Measurements from ENCODE around the gene CRTC3. TPM values are rescaled to one million over a fixed set of nuclear protein-coding genes. Genes with fewer than 3 reads are reported as not detected.

The CRTC3 gene
- total RNA-seq, 1 donor from 2014 or later: 49.0 TPM

- no peaks in the 10 kb centered on the region for H3K27me3 ChIP-seq
- H3K36me3 ChIP-seq: no peaks in the 10 kb centered on the region
- no peak for TF ChIP-seq CTCF (IDR thresholded peaks at IDR 0.05)
- ATAC-seq (no peak), DNase-seq (no peak)
- H3K4me3 ChIP-seq: no peak overlapping the region
- intact Hi-C loops (cut with DNase I): no loop called here
- no peaks in the 10 kb centered on the region for H3K4me1 ChIP-seq
- peak overlapping the region; percentile 26 for H3K27ac ChIP-seq
- H3K9me3 ChIP-seq: no peaks in the 10 kb centered on the region
Observed at GRCh38 chr15:90680371-90680935, 150.7 kb downstream of the CRTC3 start.

DNA sequence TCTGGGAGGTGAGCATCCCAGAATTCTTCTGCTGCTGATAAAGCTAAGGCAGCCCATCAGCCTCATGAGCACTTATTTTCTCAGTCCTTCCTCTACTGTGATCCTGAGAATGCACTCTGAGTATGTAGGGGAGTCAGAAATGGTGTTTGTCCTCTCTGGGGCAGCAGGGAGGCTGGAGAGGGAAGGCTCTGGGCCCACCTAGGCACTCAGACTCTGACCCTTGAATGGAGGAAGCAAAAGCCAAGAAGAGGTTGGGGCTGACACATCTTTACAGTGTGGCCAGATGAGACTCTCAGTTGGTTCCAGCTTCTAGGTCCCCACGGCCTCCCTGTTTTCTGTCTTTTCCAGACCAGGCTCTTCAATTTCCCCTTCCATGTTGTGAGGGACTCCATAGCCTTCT lies 151.3 kb downstream of the CRTC3 start:
- ATAC-seq: no peak
- no peaks in the 10 kb centered on the region for H3K36me3 ChIP-seq
- no peaks in the 10 kb centered on the region for H3K4me1 ChIP-seq
- H3K27ac ChIP-seq: no peak overlapping the region
- no peaks in the 10 kb centered on the region for H3K27me3 ChIP-seq
- H3K4me3 ChIP-seq: no peak overlapping the region
- TF ChIP-seq CTCF (IDR thresholded peaks at IDR 0.05): no peak
- H3K9me3 ChIP-seq: no peaks in the 10 kb centered on the region
- DNase-seq: no peak
- intact Hi-C loops (cut with DNase I): no loop called here

- no peak for ATAC-seq
- Histone ChIP-seq H3K36me3 (no peaks in the 10 kb centered on the region), H3K27me3 (no peaks in the 10 kb centered on the region), H3K27ac (no peak overlapping the region), H3K9me3 (no peaks in the 10 kb centered on the region), H3K4me3 (no peak overlapping the region), H3K4me1 (no peaks in the 10 kb centered on the region)
- no peak for TF ChIP-seq CTCF (IDR thresholded peaks at IDR 0.05)
- intact Hi-C loops (cut with DNase I): no loop called here
- peak; percentile 31 for DNase-seq
Observed at GRCh38 chr15:90681480-90681879, 151.8 kb downstream of the CRTC3 start.

GRCh38 chr15:90683371-90683770 lies 153.6 kb downstream of the CRTC3 start:
- Histone ChIP-seq H3K27ac (no peak overlapping the region), H3K4me3 (no peak overlapping the region), H3K27me3 (no peaks in the 10 kb centered on the region), H3K36me3 (no peaks in the 10 kb centered on the region), H3K9me3 (no peaks in the 10 kb centered on the region), H3K4me1 (no peaks in the 10 kb centered on the region)
- TF ChIP-seq CTCF (IDR thresholded peaks at IDR 0.05): no peak
- intact Hi-C loops (cut with DNase I): no loop called here
- ATAC-seq (no peak), DNase-seq (peak; percentile 37)

DNA sequence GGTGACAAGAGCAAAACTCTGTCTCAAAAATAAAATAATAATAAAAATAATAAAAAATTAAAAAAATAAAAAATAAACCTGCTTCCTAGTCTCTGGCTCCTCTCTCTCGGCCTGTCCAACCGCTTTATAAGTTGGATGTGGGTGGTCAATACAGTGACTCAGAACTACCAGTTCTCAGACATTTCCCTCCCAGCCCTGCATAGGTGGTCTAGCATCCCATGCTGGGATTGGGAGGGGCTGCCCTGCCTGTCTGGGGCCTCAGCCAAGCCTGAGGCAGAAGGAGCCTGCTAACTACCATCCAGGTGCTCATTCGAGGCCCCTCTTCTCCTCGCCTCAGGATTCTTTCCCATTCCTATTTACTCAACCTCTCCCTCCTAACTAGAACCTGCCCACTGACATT lies 154.2 kb downstream of the CRTC3 start:
- TF ChIP-seq CTCF (IDR thresholded peaks at IDR 0.05): no peak
- H3K27ac ChIP-seq: no peak overlapping the region
- ATAC-seq (no peak), DNase-seq (no peak)
- no peak overlapping the region for H3K4me3 ChIP-seq
- H3K27me3 ChIP-seq: no peaks in the 10 kb centered on the region
- H3K9me3 ChIP-seq: no peaks in the 10 kb centered on the region
- intact Hi-C loops (cut with DNase I): no loop called here
- H3K36me3 ChIP-seq: no peaks in the 10 kb centered on the region
- no peaks in the 10 kb centered on the region for H3K4me1 ChIP-seq

GRCh38 chr15:90684281-90684680 lies 154.6 kb downstream of the CRTC3 start:
- Histone ChIP-seq H3K4me1 (no peaks in the 10 kb centered on the region), H3K36me3 (no peaks in the 10 kb centered on the region), H3K9me3 (no peaks in the 10 kb centered on the region), H3K27me3 (no peaks in the 10 kb centered on the region), H3K27ac (no peak overlapping the region), H3K4me3 (no peak overlapping the region)
- ATAC-seq (no peak), DNase-seq (peak; percentile 36)
- TF ChIP-seq CTCF (IDR thresholded peaks at IDR 0.05): no peak
- intact Hi-C loops (cut with DNase I): no loop called here
